ENCODE results near the gene RAB7A.
"Not testable (repeated sequence)": the region's sequence is repeated elsewhere in the genome, so short reads cannot be mapped to it uniquely, and the experiment has no call there.

Gene RAB7A

DNA sequence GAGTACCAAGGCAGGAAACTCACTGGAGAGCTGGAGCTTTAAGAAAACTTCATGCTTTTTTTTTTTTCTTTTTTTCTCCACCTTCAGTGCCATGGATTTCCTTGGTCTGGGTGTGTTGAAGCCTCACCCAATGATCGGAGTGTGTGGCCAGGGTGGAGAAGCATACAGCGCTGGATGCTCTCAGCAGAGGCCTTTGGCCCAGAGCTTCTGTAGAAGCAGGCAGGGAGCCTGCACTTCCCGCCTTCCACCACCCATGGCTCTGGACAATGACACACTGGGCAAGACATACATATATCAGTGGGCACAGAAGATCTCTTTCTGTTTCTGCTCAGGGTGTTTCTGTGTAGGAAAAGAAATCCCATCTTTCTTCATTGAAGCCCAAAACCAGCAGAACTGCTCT, 97.6 kb downstream of the RAB7A start:
- no peak for DNase-seq

DNA sequence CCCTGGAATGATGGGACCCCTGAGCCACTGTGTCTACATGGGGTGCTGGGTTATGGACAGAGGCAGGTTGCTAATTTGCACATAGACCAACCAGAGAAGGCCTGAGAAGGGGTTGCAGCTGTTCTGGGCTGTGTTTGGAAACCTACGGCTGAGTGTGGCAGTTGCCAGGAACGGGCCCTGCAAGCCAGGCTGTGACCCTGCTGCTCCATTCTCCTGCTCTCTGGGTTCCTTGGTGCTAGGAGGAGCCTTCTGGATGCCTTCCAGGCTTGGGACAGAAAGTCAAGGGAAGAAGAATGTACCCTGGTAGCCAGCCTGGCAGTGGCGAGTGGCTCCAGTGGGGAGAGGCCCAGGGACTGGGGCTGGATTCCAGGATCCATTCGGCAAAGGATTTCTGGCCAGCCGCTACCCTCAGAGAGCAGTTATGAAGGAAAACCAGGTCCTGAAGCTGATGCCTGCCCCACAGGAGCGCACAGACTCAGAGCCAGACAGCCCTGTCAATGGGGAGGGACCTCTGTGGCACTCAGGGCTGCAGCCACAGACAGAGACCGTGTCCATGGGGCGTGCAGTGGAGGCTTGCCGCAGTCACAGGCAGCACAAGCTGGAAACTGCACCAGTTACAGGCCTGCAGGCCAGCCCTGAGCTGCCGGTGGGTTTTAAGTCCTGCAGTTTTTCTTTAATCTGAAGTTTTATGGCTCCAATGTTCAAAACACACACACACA, 98.3 kb downstream of the RAB7A start:
- no peak for DNase-seq

DNA sequence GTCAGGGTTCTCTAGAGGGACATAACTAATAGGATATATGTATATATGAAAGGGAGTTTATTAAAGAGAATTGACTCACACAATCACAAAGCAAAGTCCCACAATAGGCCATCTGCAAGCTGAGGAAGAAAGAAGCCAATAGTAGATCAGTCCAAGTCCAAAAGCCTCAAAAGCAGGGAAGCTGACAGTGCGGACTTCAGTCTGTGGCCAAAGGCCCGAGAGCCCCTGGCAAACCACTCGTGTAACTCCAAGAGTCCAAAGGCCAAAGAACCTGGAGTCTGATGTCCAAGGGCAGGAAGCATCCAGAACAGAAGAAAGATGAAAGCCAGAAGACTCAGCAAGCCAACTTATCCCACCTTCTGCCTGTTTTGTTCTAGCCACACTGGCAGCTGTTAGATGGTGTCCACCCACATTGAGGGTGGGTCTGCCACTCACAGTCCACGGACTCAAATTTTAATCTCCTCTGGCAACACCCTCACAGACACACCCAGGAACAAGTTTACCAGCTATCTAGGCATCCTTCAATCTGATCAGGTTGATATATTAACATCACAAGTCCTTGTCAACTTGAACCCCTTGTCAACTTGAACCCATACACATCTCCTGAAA, 99.2 kb downstream of the RAB7A start:
- DNase-seq, result no peak

DNA sequence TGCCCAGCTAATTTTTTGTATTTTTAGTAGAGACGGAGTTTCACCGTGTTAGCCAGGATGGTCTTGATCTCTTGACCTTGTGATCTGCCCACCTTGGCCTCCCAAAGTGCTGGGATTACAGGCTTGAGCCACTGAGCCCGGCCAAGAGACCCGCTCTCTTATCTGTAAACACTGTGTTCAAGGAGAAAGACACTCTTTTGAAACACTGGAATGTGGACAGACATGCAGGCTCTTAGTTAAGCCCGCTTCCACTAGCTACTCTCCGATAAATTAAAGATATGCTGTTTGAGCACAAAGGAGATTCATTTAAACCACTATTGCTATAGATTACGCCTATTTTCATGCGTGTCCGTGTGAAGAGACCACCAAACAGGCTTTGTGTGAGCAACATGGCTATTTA, 103.1 kb downstream of the RAB7A start:
- DNase-seq, result not testable (repeated sequence)

DNA sequence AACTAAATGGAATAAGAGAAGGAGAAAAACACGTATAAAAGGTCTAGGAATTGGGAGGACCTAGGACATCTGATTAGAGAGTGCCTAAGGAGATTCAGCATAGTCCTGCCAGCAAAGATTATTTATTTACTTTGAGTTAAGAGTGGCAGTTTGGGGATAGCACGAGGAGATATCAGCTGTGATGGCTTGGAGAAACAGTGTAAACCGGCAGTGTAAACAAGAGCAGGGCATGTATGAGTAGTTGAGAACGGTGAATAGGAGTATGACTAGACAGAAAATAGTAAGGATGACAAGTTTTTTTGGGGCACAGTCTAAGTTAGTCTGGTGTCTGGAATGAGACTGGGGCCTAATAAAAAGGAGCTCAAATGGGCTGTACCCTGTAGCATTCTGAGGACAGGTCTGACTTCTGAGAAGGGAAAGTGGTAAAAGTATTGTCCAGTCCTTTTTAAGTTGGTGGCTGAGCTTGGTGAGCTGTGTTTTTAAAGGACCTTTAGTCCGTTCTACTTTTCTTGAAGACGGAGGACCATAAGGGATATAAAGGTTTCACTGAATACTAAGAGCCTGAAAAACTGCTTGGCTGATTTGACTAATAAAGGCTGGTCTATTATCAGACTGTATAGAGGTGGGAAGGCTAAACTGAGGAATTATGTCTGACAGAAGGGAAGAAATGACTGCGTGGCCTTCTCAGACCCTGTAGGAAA, 104.1 kb downstream of the RAB7A start:
- not testable (repeated sequence) for DNase-seq

DNA sequence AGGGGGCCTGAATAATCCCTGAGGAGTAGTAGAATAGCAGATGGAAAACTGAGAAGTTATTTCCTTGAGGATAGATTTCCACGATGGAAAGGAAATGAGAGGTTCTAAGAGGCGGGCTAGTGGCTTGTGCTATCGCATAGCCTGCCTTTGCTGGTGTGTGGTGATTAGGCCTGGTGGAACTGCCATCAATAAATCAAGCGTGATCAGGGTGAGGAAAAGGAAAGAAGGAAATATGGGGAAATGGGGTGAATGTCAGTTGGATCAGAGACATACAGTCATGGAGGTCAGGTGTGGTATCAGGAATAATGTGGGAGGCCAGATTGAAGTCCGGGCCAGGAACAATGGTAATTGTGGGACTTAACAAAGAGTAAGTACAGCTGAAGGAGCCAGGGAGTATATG, 104.8 kb downstream of the RAB7A start:
- not testable (repeated sequence) for DNase-seq

DNA sequence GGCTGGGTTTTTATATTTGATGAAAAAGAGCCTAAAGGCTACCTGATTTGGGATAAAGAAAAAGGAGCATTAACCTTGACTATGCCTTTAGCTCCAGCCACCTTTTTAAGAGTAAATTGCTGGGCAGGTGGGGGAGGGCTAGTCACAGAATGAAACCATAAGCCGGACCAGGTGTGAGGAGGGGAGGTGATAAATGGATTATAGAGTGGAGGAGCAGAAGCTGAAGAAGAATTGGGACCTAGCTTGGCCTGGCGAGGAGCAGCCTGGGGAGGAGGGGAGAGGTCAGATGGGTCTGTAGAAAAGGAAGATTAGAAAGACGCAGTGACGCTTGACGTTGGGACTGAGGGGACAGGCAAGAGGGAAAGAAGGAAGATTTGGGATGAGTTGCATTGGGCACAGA, 107.0 kb downstream of the RAB7A start:
- DNase-seq, result not testable (repeated sequence)

DNA sequence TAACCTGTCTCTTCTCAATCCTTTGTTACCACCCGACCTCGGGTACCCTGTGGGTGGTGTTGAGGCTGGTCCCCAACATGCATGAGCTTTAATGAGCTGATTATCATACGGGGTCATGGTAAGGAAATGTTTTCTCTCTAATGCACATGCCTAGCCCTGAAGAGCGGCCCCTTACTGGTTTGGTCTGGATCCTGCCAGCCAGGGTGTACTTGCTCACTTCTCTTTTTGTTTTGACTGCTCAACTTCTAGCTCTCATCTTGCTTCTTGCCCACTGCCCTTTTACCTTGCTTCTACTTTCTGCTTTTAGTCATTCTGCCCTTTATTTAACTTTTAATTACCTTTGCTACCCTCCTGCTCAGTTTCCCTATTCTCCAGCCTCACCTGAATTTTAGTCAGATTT, 109.1 kb downstream of the RAB7A start:
- DNase-seq, result no peak

DNA sequence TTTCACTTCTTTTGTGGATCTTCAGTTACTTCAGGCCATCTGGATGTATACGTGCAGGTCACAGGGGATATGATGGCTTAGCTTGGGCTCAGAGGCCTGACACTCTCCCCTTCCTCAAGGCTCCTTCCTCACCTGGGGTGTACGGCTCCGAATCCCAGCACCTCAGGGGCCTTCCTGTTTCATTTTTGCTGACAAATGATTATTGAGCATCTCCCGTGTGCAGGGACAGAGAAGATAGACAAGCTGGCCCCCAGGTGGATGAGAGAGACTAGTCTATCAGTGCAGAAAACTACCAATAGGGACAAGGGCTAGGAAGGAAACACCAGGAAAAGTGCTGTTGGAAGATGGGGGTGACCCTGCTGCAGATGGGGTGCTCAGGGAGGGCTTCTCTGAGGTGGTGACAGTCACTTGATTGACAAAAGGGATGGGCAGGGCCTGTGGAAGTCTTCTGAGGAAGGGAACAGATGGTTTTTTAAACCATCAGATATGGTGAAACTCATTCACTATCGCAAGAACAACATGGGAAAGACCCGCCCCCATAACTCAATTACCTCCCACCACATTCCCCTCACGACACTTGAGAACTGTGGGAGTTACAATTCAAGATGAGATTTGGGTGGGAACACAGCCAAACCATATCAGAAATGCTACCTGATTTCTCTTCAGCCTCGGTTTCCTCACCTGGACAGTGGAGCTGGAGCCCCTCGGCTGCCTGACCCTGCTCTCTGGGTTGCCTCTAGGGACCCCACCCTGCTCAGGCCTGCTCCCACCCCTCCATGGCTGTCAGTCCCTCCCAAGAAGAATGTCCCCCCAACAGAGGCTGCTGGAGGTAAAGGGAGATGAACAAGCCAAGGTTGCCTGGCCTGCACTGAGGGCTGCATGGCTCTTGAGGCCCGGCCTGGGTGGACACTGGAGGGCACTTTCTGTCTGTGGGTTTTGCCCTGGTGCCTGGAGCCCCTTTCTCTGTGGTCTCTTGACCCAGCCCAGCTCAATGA, 116.2 kb downstream of the RAB7A start:
- DNase-seq, result no peak

DNA sequence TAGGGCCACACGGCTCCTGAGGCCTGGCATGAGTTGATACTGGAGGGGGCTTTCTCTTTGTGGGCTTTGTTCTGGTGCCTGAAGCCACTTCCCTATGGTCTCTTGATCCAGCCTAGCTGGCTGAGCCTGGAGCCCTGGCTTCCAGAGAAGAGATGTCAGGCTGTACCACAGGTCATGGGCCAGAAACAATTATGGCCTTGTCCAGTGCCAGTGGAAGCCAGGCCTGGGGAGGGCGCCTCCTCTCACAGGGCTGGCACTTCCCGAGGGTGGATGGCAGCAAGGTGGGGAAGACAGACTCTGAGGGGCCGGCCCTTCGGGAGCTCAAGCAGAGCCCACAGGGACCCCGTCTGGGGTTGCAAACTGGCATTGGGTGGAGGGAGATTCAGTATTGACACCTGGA, 118.5 kb downstream of the RAB7A start:
- DNase-seq, result no peak

DNA sequence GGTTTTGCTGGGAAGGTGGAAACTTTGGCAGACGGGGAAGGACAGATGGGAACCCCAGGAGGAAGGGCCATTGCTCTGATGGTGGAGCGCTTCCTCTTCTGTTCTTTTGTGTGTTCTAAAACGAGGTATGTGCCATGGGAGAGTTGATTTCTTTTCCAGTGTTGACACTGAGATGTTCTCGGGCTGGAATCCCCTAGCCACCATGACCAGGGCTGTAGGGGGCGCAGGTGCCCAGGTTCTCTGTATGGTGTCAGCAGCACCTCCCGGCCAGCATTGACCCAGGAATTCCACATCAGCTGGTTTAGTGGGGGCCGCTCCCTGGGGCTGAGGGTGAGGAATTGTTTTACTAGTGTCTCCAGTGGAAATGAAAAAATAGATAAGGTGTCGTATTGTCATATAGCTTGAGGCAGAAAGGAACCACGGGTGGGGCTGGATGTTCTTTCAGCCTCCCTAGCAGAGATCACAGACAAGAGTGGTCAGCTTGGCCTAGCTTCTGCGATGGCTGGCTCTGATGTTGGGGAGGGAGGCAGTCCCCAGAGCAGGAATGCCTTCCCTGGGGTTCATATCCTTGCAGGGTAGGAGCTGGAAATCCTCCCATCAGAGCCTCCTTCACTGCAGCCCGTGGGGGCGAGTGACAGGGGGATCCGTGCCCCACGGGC, 119.3 kb downstream of the RAB7A start:
- no peak for DNase-seq

DNA sequence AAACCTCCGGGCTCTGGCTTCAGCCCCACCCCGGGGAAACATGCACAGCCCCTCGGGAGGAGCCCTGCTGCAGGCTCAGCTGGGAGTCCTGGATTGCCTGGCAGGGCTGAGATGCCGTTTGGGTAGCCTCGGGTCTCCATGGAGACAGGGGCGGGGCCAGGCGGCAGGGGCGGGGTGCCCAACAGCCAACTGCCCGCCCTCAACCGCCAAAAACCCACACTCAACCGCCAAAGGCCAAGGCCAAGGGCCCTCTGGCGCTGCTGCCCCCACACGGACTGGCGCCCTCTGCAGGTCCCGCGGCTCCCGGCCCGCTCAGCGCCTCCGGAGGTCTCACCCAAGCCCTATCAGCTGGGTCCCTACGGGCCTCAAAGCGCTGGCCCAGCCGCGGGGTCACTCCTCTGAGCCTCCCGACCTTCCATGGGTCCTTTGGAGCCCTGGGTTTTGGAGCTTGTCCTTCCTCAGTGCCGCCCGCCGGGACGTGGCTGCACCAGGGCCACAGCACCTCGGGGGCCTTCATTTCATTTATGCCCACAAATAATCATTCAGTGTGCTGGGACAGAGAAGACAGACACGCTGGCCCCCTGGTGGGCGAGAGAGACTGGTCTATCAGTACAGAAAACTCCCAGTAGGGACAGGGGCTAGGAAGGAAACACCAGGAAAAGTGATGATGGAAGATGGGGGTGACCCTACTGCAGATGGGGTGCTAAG, 119.9 kb downstream of the RAB7A start:
- DNase-seq, result no peak

DNA sequence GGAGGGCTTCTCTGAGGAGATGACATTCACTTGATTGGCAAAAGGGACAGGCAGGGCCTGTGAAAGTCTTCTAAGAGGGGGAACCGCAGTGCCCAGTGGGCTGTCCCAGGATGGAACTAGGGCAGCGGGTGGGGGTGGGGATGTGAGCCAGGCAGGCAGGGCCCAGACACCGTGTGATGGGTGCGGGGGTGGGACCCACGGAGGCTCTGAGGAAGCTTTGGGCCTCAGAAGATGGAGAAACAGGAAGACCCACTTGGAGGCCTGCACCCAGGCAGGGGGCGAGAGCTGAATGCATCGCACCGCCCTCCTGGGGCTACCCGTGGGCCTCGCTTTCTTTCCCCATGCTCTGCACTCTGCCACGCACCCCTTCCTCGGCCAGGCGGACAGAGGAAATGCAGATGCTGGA, 120.5 kb downstream of the RAB7A start:
- no peak for DNase-seq

DNA sequence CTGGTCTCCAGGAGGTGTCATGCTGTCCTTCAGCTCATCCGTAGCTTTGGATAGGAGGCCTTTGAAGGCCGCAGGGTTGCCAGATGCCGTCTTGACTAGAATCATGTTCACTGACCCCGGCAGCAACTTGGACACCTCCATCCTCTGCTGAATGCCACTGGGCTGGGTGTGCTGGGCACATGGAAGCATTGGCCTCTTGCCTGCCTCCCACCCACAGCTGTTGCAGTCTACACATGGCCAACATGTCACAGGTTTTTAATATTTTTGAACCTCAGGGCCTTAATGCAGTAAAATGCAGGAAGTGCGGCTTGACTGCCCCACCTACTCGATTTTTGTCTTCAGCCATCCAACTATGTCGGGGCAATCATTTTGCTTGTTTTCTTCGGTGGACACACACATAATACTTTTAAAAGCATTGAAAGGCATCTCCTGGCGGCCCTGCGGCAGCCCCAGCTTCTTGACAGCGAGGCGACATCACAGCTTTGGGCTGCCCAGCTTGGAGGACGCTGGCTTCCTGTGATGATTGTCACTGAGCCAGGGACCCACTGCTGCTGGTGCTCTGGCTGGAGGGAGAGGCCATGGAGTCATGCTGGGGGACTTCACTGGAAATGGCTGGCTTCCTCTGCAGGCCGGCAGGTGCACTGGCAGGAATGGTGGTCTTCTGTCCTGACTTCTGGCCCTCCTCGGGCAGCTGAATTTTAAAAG, 121.8 kb downstream of the RAB7A start:
- no peak for DNase-seq

DNA sequence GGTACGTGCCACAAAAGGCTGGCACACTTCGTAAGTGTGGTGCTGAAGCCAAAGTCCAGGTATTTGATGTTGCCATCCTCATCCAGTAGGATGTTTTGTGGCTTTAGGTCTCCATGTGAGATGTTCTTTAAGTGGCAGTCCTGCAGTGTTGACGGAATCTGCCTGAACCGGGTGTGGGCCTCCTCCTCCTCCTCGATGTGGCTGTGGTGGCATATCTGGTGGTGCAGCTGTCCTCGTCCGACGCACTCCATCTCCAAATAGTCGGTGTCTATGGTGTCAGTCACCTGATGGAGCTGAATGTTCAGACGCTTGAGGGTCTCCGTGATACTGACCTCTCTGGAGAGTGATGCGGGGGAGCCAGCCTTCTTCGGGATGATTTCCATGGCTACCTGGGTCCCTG, 123.0 kb downstream of the RAB7A start:
- DNase-seq, result no peak

DNA sequence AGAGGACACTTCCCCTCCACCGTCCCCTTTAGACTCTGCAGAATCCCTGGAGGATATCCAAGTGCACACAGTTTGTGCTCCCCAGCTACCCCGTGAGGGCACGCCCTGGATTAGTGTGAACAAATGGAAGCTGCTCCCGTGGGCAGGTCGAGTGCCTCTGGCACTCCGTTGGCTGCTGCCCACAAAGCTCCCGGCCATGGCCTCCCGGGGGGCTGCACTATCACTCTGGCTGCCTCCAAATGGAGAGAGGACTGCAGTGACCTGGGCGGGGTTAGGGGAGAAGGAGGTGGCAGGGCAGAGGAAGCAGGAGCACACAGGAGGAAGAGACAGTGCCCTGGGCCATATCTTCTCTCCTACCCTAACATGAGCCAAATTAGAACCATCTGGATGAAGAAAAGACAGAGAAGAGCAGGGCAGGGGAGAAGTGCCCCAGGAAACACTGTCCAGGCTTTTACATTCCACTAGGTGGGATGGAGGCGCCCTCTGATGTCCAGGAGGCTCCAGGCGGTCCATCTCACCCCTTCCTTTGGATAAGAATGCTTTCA, 124.0 kb downstream of the RAB7A start:
- DNase-seq, result no peak

DNA sequence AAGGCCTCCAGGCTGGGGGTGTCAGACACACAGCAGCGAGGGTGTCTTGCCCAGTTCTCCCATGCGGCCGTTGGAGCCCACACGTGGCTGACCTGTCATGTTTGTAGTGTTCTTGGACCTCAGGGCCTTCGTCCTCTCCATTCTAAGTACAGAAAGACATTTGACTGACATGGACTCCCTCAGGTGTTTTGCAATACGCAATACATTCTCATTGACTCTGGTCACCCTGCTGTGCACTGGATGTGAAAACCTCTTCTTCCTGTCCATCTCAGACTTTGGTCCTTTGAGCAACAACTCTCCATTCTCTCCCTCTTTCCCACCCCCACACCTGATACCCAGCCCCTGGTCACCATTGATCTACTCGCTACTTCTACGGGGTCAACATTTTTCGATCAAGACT, 124.6 kb downstream of the RAB7A start:
- no peak for DNase-seq

DNA sequence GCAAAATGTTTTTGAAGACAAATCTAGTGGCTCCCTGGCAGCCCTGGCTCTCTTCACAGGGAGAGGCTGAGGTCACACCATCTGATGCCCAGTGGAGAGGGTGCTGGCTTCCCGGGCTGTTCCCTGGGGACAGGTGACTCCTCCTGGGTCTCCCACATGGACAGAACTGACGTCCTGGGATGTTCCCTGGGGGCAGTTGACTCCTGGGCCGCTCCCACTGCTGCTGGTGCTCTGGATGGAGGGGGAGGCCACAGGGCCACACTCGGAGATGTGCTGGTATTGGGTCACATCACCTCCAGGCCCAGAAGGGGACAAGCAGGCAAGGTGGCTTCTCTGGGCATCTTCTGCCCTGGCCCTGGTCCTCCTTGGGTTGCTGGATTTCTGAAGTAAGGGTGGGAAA, 125.6 kb downstream of the RAB7A start:
- DNase-seq, result no peak

DNA sequence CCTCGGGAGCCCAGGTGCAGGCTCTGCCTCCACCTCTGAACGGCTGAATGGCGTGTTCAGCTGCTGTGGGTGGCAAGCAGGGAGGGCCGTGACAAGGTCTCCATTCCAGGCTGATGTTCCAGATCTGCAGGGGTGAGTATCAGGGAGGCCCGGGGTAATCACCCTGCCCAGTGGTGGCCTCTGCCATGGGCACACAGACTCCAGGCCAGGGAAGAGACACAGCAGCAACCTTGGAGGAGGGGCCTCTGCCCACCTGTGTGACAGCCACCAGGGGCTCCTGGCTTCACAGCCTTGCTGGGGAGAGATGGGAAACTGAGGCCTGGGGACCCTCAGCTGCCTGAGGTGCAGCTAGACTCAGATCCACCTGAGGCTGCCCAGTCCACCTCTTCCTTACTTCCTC, 127.8 kb downstream of the RAB7A start:
- no peak for DNase-seq

DNA sequence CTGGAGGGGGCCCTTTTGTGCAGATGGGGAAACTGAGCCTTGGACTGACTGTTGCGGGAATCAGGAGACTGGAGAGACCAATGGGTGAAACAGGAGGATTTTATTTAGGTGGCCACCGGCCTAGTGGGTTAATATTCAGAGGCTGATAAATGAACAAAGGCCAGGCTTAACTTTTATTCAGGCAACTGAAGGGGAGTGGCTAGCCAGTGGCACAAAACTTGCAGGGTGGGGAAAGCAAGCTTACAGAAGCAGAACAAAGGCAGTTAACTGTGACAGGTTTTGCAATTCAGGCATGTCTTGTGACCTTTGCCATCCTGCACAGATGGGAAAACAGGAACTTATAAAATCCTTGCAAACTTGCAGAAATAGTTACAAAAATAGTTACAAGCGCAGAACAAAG, 128.5 kb downstream of the RAB7A start:
- DNase-seq, result no peak

DNA sequence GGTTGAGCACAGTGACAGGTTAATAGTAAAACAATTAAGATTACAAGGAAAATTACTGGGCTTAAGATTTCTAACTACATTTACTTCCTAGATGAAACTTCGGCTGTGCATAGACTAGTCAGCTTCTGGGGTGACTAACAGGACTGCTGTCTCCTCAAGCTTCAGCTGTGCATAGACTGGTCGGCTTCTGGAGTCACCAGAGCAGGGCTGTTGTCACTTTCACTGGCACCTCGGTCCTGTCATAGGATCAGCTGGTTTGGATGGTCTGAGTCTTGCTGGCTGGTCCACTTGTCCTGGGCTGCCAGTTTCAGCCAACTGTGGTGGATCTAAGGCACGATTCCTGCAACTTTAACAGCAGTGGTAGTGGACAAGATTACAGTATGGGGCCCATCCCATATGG, 129.6 kb downstream of the RAB7A start:
- no peak for DNase-seq

Measured in NCI-H1092 treated with DMSO at 0.1 percent for 48 hours (cell line).